ENCODE measurements around the gene PRTN3. TPM values are rescaled to one million over a fixed set of nuclear protein-coding genes. Genes with fewer than 3 reads are reported as not detected.
"Not testable (repeated sequence)": the region's sequence is repeated elsewhere in the genome, so short reads cannot be mapped to it uniquely, and the experiment has no call there.

The PRTN3 gene
- total RNA-seq, 1 experiment from 2014 or later = not detected

DNA sequence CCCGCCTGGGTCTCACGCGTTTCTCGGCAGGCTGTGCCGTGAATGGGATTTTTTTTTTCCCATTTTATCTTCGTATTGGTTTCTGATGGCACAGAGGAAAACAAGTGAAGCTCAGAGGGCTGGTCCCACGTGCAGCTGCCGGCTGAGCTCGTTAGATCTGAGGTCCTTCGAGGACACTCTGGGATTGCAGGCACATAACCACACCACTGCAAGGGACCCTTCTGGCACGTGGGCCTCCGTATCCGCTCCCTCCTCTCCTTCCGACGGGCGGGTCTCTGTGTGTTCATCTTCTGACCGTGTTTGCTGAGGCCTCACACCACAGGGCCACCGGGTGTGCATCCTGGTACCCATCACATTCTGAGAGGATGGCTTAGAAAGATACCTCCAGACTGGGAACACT lies 35.3 kb downstream of the PRTN3 start:
- Mint-ChIP-seq H3K4me1 (ENCODE audit: low read depth, unreplicated experiment) (no peaks in the 10 kb centered on the region), H3K4me3 (ENCODE audit: low read depth, unreplicated experiment) (no peak overlapping the region), H3K27me3 (ENCODE audit: unreplicated experiment) (no peaks in the 10 kb centered on the region), H3K9me3 (ENCODE audit: low read depth, unreplicated experiment) (no peaks in the 10 kb centered on the region), H3K27ac (ENCODE audit: unreplicated experiment) (no peak overlapping the region), H3K36me3 (ENCODE audit: insufficient read depth, unreplicated experiment) (peaks cover 19% of the 10 kb centered on the region)
- BruUV-seq (replicated peaks) = no TSS peak
- intact Hi-C loops (cut with micrococcal nuclease; ENCODE audit: unreplicated experiment) = no loop called here
- TF ChIP-seq, protein P1, sequence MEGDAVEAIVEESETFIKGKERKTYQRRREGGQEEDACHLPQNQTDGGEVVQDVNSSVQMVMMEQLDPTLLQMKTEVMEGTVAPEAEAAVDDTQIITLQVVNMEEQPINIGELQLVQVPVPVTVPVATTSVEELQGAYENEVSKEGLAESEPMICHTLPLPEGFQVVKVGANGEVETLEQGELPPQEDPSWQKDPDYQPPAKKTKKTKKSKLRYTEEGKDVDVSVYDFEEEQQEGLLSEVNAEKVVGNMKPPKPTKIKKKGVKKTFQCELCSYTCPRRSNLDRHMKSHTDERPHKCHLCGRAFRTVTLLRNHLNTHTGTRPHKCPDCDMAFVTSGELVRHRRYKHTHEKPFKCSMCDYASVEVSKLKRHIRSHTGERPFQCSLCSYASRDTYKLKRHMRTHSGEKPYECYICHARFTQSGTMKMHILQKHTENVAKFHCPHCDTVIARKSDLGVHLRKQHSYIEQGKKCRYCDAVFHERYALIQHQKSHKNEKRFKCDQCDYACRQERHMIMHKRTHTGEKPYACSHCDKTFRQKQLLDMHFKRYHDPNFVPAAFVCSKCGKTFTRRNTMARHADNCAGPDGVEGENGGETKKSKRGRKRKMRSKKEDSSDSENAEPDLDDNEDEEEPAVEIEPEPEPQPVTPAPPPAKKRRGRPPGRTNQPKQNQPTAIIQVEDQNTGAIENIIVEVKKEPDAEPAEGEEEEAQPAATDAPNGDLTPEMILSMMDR (IDR thresholded peaks at IDR 0.05; ENCODE audit: unreplicated experiment) = no peak
- CTCF ChIA-PET = no interaction called here
- no peak for DNase-seq

DNA sequence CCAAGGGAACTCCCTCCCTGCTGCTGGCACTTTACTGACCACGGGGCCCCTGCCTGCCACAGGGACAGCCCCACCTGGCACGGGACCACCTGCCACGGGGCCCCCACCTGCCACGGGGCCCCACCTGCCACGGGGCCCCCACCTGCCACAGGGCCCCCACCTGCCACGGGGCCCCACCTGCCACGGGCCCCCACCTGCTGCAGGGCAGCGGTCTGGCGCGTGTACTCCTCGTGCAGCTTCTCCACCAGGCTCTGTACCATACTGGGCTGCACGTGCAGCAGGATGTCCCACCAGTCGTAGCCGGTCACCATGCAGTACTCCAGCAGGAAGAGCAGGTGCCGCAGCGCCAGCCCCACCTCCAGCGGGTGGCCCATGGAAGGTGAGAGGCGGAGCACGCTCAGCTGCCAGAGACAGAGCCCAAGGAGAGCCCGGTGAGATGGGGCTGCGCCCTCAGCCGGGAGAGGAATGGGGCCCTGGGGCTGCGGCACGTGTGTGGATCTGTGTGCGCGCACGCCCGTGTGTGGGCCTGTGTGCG lies 36.0 kb downstream of the PRTN3 start:
- intact Hi-C loops (cut with micrococcal nuclease; ENCODE audit: unreplicated experiment) = no loop called here
- no TSS peak for BruUV-seq (replicated peaks)
- Mint-ChIP-seq H3K36me3 (ENCODE audit: insufficient read depth, unreplicated experiment) (peaks cover 19% of the 10 kb centered on the region), H3K27ac (ENCODE audit: unreplicated experiment) (no peak overlapping the region), H3K4me3 (ENCODE audit: low read depth, unreplicated experiment) (no peak overlapping the region), H3K4me1 (ENCODE audit: low read depth, unreplicated experiment) (no peaks in the 10 kb centered on the region), H3K27me3 (ENCODE audit: unreplicated experiment) (no peaks in the 10 kb centered on the region), H3K9me3 (ENCODE audit: low read depth, unreplicated experiment) (no peaks in the 10 kb centered on the region)
- no peak for DNase-seq
- TF ChIP-seq, protein P1 (IDR thresholded peaks at IDR 0.05; ENCODE audit: unreplicated experiment) = no peak
- CTCF ChIA-PET = no interaction called here

DNA sequence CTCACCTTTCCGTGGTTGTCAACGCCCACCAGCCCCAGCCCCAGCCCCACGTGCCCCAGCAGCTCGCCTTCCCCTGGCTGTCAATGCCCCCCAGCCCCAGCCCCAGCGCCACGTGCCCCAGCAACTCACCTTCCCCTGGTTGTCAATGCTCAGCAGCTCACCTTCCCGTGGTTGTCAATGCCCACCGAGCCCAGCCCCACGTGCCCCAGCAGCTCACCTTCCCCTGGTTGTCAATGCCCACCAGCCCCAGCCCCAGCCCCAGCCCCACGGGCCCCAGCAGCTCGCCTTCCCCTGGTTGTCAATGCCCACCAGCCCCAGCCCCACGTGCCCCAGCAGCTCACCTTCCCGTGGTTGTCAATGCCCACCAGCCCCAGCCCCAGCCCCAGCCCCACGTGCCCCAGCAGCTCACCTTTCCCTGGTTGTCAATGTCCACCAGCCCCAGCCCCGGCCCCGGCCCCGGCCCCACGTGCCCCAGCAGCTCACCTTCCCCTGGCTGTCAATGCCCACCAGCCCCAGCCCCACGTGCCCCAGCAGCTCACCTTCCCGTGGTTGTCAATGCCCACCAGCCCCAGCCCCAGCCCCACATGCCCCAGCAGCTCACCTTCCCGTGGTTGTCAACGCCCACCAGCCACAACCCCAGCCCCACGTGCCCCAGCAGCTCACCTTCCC lies 37.3 kb downstream of the PRTN3 start:
- H3K4me1 Mint-ChIP-seq (ENCODE audit: low read depth, unreplicated experiment); H3K27me3 Mint-ChIP-seq (ENCODE audit: unreplicated experiment); BruUV-seq (replicated peaks); intact Hi-C loops (cut with micrococcal nuclease; ENCODE audit: unreplicated experiment); CTCF ChIA-PET; H3K27ac Mint-ChIP-seq (ENCODE audit: unreplicated experiment); H3K9me3 Mint-ChIP-seq (ENCODE audit: low read depth, unreplicated experiment); DNase-seq; H3K4me3 Mint-ChIP-seq (ENCODE audit: low read depth, unreplicated experiment): not testable (repeated sequence)
- H3K36me3 Mint-ChIP-seq (ENCODE audit: insufficient read depth, unreplicated experiment) = peaks cover 11% of the 10 kb centered on the region

DNA sequence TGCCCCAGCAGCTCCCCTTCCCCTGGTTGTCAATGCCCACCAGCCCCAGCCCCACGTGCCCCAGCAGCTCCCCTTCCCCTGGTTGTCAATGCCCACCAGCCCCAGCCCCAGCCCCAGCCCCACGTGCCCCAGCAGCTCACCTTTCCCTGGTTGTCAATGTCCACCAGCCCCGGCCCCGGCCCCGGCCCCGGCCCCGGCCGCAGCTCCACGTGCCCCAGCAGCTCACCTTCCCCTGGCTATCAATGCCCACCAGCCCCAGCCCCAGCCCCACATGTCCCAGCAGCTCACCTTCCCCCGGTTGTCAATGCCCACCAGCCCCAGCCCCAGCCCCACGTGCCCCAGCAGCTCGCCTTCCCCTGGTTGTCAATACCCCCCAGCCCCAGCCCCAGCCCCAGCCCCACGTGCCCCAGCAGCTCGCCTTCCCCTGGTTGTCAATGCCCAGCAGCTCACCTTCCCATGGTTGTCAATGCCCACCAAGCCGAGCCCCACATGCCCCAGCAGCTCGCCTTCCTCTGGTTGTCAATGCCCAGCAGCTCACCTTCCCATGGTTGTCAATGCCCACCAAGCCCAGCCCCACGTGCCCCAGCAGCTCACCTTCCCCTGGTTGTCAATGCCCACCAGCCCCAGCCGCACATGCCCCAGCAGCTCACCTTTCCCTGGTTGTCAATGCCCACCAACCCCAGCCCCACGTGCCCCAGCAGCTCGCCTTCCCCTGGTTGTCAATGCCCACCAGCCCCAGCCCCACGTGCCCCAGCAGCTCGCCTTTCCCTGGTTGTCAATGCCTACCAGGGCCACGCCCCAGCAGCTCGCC lies 38.2 kb downstream of the PRTN3 start:
- intact Hi-C loops (cut with micrococcal nuclease; ENCODE audit: unreplicated experiment); H3K27me3 Mint-ChIP-seq (ENCODE audit: unreplicated experiment); H3K27ac Mint-ChIP-seq (ENCODE audit: unreplicated experiment); DNase-seq; H3K9me3 Mint-ChIP-seq (ENCODE audit: low read depth, unreplicated experiment); H3K4me3 Mint-ChIP-seq (ENCODE audit: low read depth, unreplicated experiment); BruUV-seq (replicated peaks); H3K4me1 Mint-ChIP-seq (ENCODE audit: low read depth, unreplicated experiment): not testable (repeated sequence)
- CTCF ChIA-PET = interaction anchor here (0.6 to 0.7 kb wide), 2 partner anchors 9 to 372 kb away, joined by 4 to 5 read pairs; no protein-coding TSS in a partner anchor
- H3K36me3 Mint-ChIP-seq (ENCODE audit: insufficient read depth, unreplicated experiment) = peaks cover 20% of the 10 kb centered on the region

DNA sequence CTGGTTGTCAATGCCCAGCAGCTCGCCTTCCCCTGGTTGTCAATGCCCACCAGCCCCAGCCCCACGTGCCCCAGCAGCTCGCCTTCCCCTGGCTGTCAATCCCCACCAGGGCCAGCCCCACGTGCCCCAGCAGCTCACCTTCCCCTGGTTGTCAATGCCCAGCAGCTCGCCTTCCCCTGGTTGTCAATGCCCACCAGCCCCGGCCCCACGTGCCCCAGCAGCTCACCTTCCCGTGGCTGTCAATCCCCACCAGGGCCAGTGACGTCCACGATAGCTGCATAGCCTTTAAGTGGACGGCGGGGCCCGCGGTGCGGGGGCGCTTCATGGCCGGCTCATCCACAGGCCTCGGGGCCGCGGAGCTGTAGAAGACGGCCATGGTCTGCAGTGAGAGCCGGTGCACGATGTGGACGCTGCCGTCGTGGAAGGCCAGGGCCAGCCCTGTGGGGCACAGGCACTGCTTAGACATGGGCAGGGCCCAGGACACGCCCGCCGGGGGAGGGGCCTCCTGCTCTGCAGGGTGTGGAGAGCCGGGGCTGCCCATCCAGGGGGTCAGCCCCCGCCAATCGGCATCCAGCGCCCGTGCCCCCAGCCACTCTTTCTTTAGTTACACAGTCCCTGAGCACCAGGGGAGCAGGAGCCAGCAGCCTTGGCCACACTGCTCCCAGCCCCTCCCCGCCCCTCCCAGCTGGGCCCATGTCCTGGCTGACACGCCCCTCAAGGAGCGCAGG lies 39.1 kb downstream of the PRTN3 start:
- TF ChIP-seq, protein P1 (IDR thresholded peaks at IDR 0.05; ENCODE audit: unreplicated experiment) = no peak
- no peak for DNase-seq
- Mint-ChIP-seq H3K9me3 (ENCODE audit: low read depth, unreplicated experiment) (no peaks in the 10 kb centered on the region), H3K4me1 (ENCODE audit: low read depth, unreplicated experiment) (no peaks in the 10 kb centered on the region), H3K36me3 (ENCODE audit: insufficient read depth, unreplicated experiment) (peaks cover 24% of the 10 kb centered on the region), H3K4me3 (ENCODE audit: low read depth, unreplicated experiment) (no peak overlapping the region), H3K27ac (ENCODE audit: unreplicated experiment) (no peak overlapping the region), H3K27me3 (ENCODE audit: unreplicated experiment) (no peaks in the 10 kb centered on the region)
- CTCF ChIA-PET = interaction anchor here (0.5 to 0.7 kb wide), 2 partner anchors 127 to 373 kb away, joined by 3 to 4 read pairs; no protein-coding TSS in a partner anchor
- intact Hi-C loops (cut with micrococcal nuclease; ENCODE audit: unreplicated experiment) = no loop called here
- no TSS peak for BruUV-seq (replicated peaks)

All from Calu3 (cell line).